ENCODE results near the gene DNAH3. TPM values are rescaled to one million over a fixed set of nuclear protein-coding genes. Genes with fewer than 3 reads are reported as not detected.

DNAH3 gene
- total and polyA plus RNA-seq, 2 of the 13 experiments (the other 11 are each of a cell fraction or from before 2014, with no cell fraction given), result 0.07 to 0.08 TPM

DNA sequence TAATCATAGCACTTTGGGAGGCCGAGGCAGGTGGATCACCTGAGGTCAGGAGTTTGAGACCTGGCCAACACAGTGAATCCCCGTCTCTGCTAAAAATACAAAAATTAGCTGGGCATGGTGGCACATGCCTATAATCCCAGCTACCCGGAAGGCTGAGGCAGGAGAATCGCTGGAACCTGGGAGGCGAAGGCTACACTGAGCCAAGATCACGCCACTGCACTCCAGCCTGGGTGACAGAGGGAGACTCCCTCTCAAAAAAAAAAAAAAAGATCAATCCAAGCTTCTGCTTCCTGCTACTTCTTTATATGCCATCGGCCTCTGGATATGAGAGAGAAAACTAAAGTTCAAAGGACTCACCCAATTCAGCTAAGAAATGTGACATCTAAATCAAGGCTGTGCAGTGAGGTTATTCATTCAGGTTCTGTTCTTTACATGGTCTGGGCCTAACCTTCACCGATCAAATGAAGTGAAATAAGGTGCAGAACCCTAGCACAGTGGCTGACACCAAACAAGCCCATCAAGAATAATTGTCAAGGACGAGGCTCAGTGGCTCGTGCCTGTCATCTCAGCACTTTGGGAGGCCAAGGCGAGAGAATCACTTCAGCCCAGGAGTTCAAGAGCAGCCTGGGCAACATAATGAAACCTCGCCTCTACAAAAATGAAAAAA lies 35.1 kb upstream of the DNAH3 start:
- Histone ChIP-seq H2AFZ (ENCODE audit: low read length) (no peak overlapping the region), H3K9me3 (ENCODE audit: low read length) (no peaks in the 10 kb centered on the region), H3K4me1 (ENCODE audit: insufficient read depth, low read length) (peaks cover 45% of the 10 kb centered on the region), H4K20me1 (ENCODE audit: insufficient read depth, low read length) (no peaks in the 10 kb centered on the region), H3K27ac (ENCODE audit: extremely low read length, insufficient read depth, low read length) (peak overlapping the region; percentile 50), H3K36me3 (replicated peaks in 1 of 2; ENCODE audit: control insufficient read depth in 1 of 2, insufficient read depth in 2 of 2, low read length in 2 of 2) (no peaks in the 10 kb centered on the region), H3K4me2 (ENCODE audit: low read depth, low read length) (peak overlapping the region; percentile 58), H3K79me2 (ENCODE audit: insufficient read depth, low read length) (no peaks in the 10 kb centered on the region), H3K9ac (ENCODE audit: insufficient read depth, low read depth, low read length) (no peak overlapping the region; the same call in 1 of the 2 replicates), H3K27me3 (ENCODE audit: control insufficient read depth in 1 of 2, insufficient read depth in 2 of 2, low read length in 2 of 2) (0 out of 5 replicates have a peak, but pooled peaks cover 0 to 6% of the 10 kb centered on the region in 2 experiments), H3K4me3 (replicated peaks in 1 of 3; ENCODE audit: insufficient read depth in 1 of 3, low read depth in 2 of 3, low read length in 3 of 3) (peak overlapping the region in 1 of 3 experiments; percentile 5; a peak in 2 of 6 replicates)
- intact Hi-C loops (cut with micrococcal nuclease; ENCODE audit: unreplicated experiment), result loop anchor here (1.0 kb wide), 1 partner anchor 8 kb away; no protein-coding TSS in a partner anchor
- in situ Hi-C loops (cut with HindIII; ENCODE audit: extremely low pct_ligation_motif_present, low pct_unique_long_range_greater_than_20kb), result loop anchor here (5.0 kb wide), 2 partner anchors 92 to 117 kb away; partner anchors contain the start of gene CRYM
- no TSS peak for BruUV-seq (replicated peaks)
- ATAC-seq, result peak; percentile 16; the same call in 2 of the 3 replicates
- 35% methylated on average over 12 of the region's 12 CpGs for WGBS (ENCODE audit: low lambda C conversion rate)
- POLR2A ChIA-PET, result interaction anchor here (1.2 to 5.4 kb wide), 5 partner anchors 45 to 116 kb away, joined by 4 to 52 read pairs (median 16); partner anchors contain the start of gene ANKS4B
- no peak for DNase-seq (ENCODE audit: low spot score)
- no peak for FAIRE-seq
- CTCF ChIA-PET (ENCODE audit: low intra/inter-chr PET ratio, low total read pairs), result no interaction called here
- TF ChIP-seq ZNF451 (CRISPR knock-in tag; IDR thresholded peaks at IDR 0.05) (no peak), TARDBP (CRISPR knock-in tag; IDR thresholded peaks at IDR 0.05) (no peak), ZNF33A (CRISPR knock-in tag; IDR thresholded peaks at IDR 0.05; ENCODE audit: borderline replicate concordance) (no peak), FOSL2 (CRISPR knock-in tag; IDR thresholded peaks at IDR 0.05) (no peak), MIER3 (CRISPR knock-in tag; IDR thresholded peaks at IDR 0.05; ENCODE audit: borderline replicate concordance) (no peak), TBX3 (IDR thresholded peaks at IDR 0.05; ENCODE audit: borderline replicate concordance) (no peak), SRSF9 (IDR thresholded peaks at IDR 0.05; ENCODE audit: borderline replicate concordance, insufficient read depth, low read depth, low read length, poor library complexity, severe bottlenecking) (no peak), ARID2 (CRISPR knock-in tag; IDR thresholded peaks at IDR 0.05; ENCODE audit: borderline replicate concordance) (0 out of 2 replicates have a peak, but pooled peaks have one; percentile 12), PHF8 (CRISPR knock-in tag; IDR thresholded peaks at IDR 0.05) (no peak)
- TF ChIP-seq, protein P1, sequence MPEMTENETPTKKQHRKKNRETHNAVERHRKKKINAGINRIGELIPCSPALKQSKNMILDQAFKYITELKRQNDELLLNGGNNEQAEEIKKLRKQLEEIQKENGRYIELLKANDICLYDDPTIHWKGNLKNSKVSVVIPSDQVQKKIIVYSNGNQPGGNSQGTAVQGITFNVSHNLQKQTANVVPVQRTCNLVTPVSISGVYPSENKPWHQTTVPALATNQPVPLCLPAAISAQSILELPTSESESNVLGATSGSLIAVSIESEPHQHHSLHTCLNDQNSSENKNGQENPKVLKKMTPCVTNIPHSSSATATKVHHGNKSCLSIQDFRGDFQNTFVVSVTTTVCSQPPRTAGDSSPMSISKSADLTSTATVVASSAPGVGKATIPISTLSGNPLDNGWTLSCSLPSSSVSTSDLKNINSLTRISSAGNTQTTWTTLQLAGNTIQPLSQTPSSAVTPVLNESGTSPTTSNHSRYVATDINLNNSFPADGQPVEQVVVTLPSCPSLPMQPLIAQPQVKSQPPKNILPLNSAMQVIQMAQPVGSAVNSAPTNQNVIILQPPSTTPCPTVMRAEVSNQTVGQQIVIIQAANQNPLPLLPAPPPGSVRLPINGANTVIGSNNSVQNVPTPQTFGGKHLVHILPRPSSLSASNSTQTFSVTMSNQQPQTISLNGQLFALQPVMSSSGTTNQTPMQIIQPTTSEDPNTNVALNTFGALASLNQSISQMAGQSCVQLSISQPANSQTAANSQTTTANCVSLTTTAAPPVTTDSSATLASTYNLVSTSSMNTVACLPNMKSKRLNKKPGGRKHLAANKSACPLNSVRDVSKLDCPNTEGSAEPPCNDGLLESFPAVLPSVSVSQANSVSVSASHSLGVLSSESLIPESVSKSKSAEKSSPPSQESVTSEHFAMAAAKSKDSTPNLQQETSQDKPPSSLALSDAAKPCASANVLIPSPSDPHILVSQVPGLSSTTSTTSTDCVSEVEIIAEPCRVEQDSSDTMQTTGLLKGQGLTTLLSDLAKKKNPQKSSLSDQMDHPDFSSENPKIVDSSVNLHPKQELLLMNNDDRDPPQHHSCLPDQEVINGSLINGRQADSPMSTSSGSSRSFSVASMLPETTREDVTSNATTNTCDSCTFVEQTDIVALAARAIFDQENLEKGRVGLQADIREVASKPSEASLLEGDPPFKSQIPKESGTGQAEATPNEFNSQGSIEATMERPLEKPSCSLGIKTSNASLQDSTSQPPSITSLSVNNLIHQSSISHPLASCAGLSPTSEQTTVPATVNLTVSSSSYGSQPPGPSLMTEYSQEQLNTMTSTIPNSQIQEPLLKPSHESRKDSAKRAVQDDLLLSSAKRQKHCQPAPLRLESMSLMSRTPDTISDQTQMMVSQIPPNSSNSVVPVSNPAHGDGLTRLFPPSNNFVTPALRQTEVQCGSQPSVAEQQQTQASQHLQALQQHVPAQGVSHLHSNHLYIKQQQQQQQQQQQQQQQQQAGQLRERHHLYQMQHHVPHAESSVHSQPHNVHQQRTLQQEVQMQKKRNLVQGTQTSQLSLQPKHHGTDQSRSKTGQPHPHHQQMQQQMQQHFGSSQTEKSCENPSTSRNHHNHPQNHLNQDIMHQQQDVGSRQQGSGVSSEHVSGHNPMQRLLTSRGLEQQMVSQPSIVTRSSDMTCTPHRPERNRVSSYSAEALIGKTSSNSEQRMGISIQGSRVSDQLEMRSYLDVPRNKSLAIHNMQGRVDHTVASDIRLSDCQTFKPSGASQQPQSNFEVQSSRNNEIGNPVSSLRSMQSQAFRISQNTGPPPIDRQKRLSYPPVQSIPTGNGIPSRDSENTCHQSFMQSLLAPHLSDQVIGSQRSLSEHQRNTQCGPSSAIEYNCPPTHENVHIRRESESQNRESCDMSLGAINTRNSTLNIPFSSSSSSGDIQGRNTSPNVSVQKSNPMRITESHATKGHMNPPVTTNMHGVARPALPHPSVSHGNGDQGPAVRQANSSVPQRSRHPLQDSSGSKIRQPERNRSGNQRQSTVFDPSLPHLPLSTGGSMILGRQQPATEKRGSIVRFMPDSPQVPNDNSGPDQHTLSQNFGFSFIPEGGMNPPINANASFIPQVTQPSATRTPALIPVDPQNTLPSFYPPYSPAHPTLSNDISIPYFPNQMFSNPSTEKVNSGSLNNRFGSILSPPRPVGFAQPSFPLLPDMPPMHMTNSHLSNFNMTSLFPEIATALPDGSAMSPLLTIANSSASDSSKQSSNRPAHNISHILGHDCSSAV (CRISPR knock-in tag; IDR thresholded peaks at IDR 0.05; ENCODE audit: borderline replicate concordance), result no peak
- TF ChIP-seq, protein P2, sequence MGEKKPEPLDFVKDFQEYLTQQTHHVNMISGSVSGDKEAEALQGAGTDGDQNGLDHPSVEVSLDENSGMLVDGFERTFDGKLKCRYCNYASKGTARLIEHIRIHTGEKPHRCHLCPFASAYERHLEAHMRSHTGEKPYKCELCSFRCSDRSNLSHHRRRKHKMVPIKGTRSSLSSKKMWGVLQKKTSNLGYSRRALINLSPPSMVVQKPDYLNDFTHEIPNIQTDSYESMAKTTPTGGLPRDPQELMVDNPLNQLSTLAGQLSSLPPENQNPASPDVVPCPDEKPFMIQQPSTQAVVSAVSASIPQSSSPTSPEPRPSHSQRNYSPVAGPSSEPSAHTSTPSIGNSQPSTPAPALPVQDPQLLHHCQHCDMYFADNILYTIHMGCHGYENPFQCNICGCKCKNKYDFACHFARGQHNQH (CRISPR knock-in tag; IDR thresholded peaks at IDR 0.05), result no peak
- TF ChIP-seq, protein P3, sequence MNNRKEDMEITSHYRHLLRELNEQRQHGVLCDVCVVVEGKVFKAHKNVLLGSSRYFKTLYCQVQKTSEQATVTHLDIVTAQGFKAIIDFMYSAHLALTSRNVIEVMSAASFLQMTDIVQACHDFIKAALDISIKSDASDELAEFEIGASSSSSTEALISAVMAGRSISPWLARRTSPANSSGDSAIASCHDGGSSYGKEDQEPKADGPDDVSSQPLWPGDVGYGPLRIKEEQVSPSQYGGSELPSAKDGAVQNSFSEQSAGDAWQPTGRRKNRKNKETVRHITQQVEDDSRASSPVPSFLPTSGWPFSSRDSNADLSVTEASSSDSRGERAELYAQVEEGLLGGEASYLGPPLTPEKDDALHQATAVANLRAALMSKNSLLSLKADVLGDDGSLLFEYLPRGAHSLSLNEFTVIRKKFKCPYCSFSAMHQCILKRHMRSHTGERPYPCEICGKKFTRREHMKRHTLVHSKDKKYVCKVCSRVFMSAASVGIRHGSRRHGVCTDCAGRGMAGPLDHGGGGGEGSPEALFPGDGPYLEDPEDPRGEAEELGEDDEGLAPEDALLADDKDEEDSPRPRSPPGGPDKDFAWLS (CRISPR knock-in tag; IDR thresholded peaks at IDR 0.05; ENCODE audit: borderline replicate concordance), result no peak

Measured in HepG2 (cell line).